Type B pancreatic cell (in vitro differentiated cells): ENCODE data around the gene PRKCB. TPM values are rescaled to one million over a fixed set of nuclear protein-coding genes. Genes with fewer than 3 reads are reported as not detected.
"Not testable (repeated sequence)": the region's sequence is repeated elsewhere in the genome, so short reads cannot be mapped to it uniquely, and the experiment has no call there.

Experiments used
- DNase-seq: peaks from one replicate; pipeline ENCODE4 v3.0.0; 2021; ENCODE audit warnings: mixed read lengths; ENCODE audit not compliant: unreplicated experiment; ENCODE audit errors: extremely low spot score
- H3K27ac Mint-ChIP-seq: 2 replicates; pipeline ENCODE4 v1.8.0; 2021; ENCODE audit warnings: mild to moderate bottlenecking, mixed read lengths
- H3K27me3 Mint-ChIP-seq: 2 replicates; pipeline ENCODE4 v1.8.0; 2021; ENCODE audit warnings: mixed read lengths
- H3K36me3 Mint-ChIP-seq: 2 replicates; pipeline ENCODE4 v1.8.0; 2021; ENCODE audit warnings: mixed read lengths
- H3K4me1 Mint-ChIP-seq: one replicate; pipeline ENCODE4 v1.8.0; 2021; ENCODE audit warnings: mixed read lengths; ENCODE audit not compliant: unreplicated experiment
- H3K4me3 Mint-ChIP-seq: 2 replicates; pipeline ENCODE4 v1.8.0; 2021; ENCODE audit warnings: mild to moderate bottlenecking, mixed read lengths
- H3K9me3 Mint-ChIP-seq: 2 replicates; pipeline ENCODE4 v1.8.0; 2021; ENCODE audit warnings: mixed read lengths
- total RNA-seq: library from RNA; stranded (reverse); gene quantifications from 2 replicates; pipeline ENCODE4 v1.2.1, GENCODE V29; 2021; ENCODE audit warnings: low replicate concordance
- TF ChIP-seq, protein P1 (sequence below): fragments of 200-600 bp; sonication (generic); conservative IDR thresholded peaks from 2 replicates; pipeline ENCODE4 v1.5.0; 2021; ENCODE audit warnings: antibody characterized with exemption, mild to moderate bottlenecking

The PRKCB gene
- total RNA-seq, 1 donor from 2014 or later = 10.2 TPM

DNA sequence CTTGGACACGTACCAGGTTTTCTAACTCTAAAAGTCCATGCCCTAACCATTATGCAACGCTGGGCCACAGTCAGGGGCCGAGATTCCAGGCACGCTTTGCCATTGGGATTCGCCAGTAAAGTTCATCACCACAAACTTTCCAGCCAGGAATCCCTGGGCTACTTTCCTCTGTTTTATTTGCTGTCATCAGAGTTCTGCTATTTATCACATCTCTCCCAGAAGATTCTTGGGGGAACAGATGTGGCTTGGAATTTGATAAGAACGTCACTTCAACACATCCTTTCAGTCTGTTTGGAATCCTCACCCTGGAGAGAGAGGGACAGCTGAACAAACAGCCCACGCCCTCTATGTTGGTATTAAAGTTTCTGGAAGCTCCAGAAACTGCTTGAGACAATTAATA is 310.7 kb downstream of the PRKCB start:
- Mint-ChIP-seq H3K36me3 (no peaks in the 10 kb centered on the region), H3K4me3 (no peak overlapping the region), H3K27ac (no peak overlapping the region), H3K4me1 (no peaks in the 10 kb centered on the region), H3K9me3 (no peaks in the 10 kb centered on the region), H3K27me3 (peaks cover 7% of the 10 kb centered on the region)
- TF ChIP-seq, protein P1, sequence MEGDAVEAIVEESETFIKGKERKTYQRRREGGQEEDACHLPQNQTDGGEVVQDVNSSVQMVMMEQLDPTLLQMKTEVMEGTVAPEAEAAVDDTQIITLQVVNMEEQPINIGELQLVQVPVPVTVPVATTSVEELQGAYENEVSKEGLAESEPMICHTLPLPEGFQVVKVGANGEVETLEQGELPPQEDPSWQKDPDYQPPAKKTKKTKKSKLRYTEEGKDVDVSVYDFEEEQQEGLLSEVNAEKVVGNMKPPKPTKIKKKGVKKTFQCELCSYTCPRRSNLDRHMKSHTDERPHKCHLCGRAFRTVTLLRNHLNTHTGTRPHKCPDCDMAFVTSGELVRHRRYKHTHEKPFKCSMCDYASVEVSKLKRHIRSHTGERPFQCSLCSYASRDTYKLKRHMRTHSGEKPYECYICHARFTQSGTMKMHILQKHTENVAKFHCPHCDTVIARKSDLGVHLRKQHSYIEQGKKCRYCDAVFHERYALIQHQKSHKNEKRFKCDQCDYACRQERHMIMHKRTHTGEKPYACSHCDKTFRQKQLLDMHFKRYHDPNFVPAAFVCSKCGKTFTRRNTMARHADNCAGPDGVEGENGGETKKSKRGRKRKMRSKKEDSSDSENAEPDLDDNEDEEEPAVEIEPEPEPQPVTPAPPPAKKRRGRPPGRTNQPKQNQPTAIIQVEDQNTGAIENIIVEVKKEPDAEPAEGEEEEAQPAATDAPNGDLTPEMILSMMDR = no peak
- DNase-seq = no peak

GRCh38 chr16:24149102-24149501 is 313.3 kb downstream of the PRKCB start:
- Mint-ChIP-seq H3K36me3 (no peaks in the 10 kb centered on the region), H3K27me3 (peaks cover 7% of the 10 kb centered on the region), H3K27ac (no peak overlapping the region), H3K4me3 (no peak overlapping the region), H3K4me1 (no peaks in the 10 kb centered on the region), H3K9me3 (no peaks in the 10 kb centered on the region)
- DNase-seq = no peak
- TF ChIP-seq, protein P1 = no peak

DNA sequence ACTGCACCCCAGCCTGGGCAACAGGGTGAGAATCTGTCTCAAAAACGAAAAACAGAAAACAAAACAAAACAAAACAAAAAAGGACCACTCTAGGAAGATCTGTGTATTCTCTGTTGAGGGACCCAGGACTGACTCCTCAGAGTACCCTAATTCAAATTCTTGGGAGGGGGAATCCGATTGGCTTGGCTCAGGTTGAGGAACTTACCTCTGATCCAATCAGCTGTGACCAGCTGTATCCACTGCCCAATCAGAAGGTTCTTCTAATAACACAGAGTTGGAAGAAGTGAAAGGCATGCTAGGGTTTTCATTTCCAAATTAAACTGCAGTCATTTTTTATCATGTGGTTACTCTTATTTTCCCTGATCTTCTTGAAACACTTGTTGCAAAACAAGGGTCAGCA is 314.5 kb downstream of the PRKCB start:
- no peaks in the 10 kb centered on the region for H3K36me3 Mint-ChIP-seq
- TF ChIP-seq, protein P1 = no peak
- H3K4me3 Mint-ChIP-seq = no peak overlapping the region
- H3K9me3 Mint-ChIP-seq = no peaks in the 10 kb centered on the region
- no peaks in the 10 kb centered on the region for H3K4me1 Mint-ChIP-seq
- no peak overlapping the region for H3K27ac Mint-ChIP-seq
- DNase-seq = no peak
- peaks cover 7% of the 10 kb centered on the region for H3K27me3 Mint-ChIP-seq

GRCh38 chr16:24151482-24151939 is 315.7 kb downstream of the PRKCB start:
- H3K36me3 Mint-ChIP-seq = no peaks in the 10 kb centered on the region
- DNase-seq = no peak
- H3K9me3 Mint-ChIP-seq = no peaks in the 10 kb centered on the region
- TF ChIP-seq, protein P1 = no peak
- H3K4me1 Mint-ChIP-seq = no peaks in the 10 kb centered on the region
- peaks cover 4% of the 10 kb centered on the region for H3K27me3 Mint-ChIP-seq
- H3K27ac Mint-ChIP-seq = no peak overlapping the region
- H3K4me3 Mint-ChIP-seq = no peak overlapping the region

GRCh38 chr16:24152048-24152447 is 316.3 kb downstream of the PRKCB start:
- H3K4me1 Mint-ChIP-seq, H3K36me3 Mint-ChIP-seq, DNase-seq, H3K9me3 Mint-ChIP-seq, H3K27me3 Mint-ChIP-seq, H3K4me3 Mint-ChIP-seq, H3K27ac Mint-ChIP-seq: not testable (repeated sequence)

DNA sequence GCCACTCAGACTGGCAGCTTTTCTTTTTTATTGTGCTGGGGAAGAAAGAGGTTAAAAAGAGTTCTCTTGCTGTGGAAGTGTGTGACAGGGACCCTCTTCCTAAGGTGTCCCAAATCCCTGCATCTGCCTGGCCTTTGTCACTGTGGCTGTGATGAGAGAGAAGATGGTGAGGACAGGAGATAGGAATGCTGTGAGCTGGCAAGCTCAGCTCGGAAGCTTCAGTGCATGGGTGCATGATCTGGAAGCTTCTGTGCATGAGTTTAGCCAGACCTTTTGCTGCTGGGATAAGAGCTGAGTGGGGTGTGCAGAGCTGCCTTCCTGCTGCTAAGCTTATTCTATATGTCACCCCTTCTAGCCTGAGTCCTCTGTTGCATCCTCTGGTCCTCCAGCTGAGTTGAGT is 317.0 kb downstream of the PRKCB start:
- DNase-seq = no peak
- H3K36me3 Mint-ChIP-seq = no peaks in the 10 kb centered on the region
- TF ChIP-seq, protein P1 = no peak
- no peak overlapping the region for H3K27ac Mint-ChIP-seq
- H3K4me3 Mint-ChIP-seq = no peak overlapping the region
- peaks cover 4% of the 10 kb centered on the region for H3K27me3 Mint-ChIP-seq
- no peaks in the 10 kb centered on the region for H3K4me1 Mint-ChIP-seq
- H3K9me3 Mint-ChIP-seq = no peaks in the 10 kb centered on the region
